Central memory CD4-positive, alpha-beta T cell (primary cell): ENCODE results near the gene PIAS1.
A peak's percentile ranks its signal among the peaks of the same experiment; 100 is the strongest.
"Not testable (repeated sequence)": the region's sequence is repeated elsewhere in the genome, so short reads cannot be mapped to it uniquely, and the experiment has no call there.

ENCODE experiments used
- DNase-seq: peaks from one replicate; pipeline ENCODE4 v3.0.0; 2022

PIAS1 gene

DNA sequence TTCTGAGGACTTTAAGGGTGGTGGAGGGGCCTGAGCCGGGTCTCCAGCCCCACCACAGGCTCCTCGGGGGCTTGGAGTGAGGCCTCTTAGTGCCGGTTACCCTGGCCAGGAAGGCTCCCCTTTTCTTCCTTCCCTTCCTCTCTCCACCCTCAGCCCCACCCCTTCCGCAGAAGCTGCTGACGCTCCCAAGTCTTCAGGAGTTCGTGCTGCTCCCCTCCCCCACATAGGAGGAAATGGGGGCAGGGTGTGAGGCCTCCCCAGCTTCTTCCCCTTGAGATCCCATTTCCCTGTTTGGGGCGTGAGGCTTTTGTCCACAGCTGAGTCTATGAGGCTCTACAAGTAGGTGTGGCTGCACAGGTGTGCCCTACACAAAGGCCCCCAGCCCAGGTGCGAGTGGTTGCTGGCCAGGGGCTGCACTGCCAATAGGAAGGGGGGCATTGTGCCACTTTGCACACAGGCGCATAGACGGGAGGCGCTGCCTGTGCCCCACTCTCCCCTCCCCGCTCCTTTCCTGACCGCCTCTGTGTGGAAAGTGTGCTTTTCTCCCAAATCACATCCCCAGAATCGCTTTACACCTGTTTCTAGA lies 151.9 kb downstream of the PIAS1 start:
- no peak for DNase-seq

DNA sequence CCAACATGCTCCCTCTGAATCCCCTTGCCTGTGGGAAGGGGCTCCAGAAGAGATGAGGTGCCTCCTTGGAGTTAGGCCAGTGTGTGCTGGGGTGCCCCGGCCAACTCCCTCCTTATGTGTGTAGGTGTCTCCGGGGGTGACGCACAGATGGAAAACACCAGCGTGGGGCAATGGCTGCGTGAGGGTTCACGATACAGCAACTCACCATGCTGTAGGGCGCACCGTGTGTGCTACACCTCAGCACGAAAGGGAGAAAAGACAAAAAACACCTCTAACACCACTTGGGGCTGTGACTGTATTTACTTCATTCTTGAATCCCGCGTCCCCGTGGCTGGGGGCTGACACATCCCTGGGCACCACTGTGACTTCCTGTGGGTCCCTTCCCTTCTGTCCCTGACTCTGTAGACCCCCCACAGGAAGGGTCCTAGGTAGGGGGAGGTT lies 152.6 kb downstream of the PIAS1 start:
- no peak for DNase-seq

DNA sequence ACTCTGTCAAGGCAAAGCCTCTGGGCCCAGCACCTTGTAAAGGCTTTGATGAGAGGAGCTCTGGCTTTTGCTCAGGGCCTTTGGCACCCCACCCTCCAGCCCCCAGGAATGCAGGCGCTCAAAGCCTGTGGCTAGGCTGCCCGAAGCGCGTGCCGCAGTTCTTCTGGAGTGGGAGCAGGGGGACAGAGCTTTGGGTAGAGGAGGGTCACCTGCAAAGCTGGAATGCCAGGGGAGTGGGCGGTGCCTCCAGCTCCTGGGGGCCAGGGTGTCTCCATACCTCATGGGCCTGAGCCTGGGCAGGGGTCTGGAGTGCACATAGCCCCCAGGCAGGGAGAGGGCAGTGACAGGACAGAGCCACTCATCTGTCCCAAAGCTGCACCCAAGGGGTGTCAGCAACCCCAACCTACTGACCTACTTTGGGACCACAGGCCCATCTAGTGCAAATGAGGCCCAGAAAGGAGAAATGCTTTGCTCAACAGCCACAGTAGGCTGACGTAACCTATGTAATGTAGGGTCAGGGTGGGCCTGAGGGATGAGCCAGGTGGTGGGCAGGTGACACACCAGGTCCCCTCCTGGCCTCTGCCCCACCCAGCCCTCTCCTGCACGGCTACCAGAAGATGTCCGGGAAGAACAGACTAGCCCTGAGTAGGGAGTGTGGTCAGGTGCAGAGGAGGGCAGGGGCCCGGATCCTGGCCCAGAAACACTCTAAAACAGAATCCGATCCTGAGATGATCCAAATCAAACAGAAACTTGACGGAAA lies 153.2 kb downstream of the PIAS1 start:
- DNase-seq: no peak

DNA sequence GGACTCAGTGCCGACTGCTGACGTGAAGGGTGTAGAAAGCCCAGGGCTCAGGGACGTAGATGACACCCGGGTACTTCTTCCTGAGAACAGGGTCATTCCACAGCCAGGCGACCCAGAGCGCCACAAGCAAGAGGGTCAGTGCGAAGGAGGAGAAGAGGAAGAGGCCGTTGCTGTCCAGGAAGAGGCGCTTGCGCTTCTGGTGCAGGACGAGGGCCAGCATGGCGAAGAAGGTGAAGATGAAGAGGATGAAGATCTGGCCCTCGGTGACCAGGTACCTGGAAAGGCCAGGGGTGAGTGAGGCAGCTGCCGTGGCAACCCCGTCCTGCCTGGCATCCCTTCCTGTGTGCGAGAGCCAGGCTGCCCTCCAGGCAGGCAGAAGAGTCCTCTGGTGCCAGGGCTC lies 154.0 kb downstream of the PIAS1 start:
- DNase-seq: no peak

DNA sequence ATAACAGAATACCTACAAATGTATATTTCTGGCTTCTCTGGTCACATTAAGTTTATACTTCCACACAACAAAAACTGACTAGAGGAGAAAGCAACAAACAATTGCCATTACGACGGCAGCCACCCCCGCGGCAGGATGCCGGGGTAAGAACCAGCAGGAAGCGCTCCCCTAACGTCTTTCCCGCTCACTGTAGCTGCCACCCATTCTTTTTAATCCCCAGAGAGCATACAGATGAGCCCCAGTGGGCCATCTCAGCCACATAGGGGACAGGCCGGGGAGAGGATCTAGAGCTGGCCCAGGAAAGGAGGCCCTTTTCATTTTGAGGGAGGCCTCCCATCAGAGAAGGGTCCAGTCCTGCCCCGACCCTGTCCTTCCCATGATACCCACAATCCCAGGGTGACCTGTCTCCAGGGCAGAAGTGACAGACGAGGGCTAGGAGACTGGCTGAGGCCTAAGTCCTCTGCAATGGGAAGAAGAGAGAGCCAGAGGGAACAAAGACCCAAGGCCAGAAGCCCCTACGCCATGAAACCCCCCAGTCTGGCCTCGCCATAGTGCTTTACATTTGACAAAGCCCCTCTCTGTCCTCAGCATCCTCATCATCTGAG lies 154.6 kb downstream of the PIAS1 start:
- DNase-seq: no peak

DNA sequence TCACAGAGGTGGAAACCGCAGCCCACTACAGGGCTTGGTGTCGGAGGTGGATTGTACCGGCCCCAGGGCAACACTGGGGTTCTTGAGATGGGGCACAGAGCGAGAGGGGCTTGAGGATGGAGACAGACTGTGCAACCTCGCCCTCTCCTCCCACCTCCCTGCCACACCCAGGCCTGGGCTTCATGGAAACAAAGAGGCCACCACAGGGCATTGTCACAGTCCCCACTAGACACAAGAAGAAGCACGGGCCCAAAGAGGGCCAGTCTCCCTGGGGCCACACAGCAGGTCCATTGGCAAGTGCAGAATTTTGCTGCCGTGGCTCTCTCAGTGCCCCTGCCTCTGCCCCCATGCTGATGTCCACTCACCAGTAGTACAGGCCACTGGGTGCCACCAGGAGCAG lies 155.2 kb downstream of the PIAS1 start:
- no peak for DNase-seq

DNA sequence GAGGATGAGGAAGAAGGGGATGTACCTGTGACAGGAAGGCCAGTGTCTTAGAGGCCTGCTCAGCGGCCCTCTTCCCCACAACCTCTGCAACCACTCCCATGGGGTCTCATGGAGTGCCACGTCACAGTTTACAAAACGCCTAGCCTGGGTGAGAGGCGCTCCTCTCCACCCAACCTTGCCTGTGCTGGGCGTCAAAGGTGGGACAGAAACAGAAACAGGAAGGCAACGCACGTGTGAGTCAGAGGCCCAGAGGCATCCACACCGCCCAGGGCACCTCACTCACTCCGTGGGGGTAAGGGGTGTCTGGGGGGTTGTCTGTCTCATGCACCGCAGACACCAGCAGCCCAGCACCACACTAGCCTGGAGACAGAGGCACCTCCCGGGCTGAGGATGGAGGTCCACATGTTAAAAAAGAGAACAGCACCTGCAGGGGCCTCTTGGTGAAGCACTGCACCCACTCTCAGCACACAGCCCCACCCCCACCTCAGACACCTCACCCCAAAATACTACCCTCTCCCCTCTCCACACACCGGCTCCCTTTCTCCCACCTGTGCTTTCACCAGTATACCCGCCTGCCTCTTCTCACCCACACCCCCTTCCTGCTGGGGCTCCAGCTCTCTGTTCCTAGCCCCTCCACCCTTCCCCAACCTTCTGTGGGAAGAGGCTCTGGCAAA lies 155.8 kb downstream of the PIAS1 start:
- no peak for DNase-seq

DNA sequence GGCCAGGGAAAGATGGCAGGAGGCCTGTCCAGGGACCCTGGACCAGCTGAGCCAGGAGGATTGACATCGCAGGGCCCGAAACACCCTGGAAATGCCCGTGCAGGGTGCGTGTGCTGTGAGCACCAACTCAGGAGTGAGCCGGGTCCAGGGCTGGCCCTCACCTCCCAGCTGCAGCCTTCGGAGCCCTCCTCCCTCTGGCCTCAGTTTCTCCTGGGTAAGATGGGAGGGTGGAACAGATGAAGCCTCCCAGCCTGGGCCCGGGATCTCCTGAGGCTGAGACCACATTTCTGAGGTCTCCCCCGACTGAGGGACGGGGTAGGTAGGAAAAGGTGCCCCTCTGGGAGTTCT lies 156.3 kb downstream of the PIAS1 start:
- no peak for DNase-seq

DNA sequence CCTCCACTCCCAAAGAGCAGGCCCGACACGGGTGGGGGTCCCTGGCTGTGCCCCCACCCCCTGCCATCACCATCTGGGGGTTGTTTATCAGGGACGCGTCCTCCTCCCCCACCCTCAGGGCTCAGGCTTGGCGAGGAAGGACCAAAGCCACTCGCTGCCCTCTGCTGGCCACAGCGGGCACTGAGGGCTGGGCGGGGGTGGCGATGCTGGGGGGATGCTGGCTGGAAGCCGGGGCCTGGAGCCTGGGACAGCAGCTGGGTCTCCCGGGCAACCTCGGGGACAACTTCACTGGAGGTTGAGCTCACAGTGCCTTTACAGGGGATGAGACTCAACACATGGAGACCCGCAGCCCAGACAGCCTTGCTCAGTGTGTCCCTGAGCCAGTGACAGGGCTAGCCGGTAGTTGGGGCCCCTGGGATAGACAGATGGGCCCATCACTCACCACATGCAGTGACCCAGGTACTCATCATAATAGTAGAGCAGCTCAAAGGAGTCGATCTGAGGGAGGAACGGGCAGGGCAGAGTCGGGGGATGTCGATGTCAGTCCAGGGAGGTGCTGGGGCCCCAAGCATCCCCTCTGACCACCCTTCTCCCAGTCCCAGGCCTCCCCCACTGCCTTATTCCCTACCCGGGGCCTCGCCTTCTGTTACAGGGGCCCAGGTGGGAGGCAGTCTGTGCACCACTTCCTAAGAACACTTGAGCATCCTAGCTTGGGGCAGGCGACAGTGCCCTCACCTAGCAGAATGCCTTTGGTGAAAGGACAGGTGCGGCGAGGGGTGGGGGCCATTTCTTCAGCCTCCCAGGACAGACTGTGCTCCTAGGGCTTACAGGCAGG lies 156.9 kb downstream of the PIAS1 start:
- DNase-seq: peak; percentile 12

DNA sequence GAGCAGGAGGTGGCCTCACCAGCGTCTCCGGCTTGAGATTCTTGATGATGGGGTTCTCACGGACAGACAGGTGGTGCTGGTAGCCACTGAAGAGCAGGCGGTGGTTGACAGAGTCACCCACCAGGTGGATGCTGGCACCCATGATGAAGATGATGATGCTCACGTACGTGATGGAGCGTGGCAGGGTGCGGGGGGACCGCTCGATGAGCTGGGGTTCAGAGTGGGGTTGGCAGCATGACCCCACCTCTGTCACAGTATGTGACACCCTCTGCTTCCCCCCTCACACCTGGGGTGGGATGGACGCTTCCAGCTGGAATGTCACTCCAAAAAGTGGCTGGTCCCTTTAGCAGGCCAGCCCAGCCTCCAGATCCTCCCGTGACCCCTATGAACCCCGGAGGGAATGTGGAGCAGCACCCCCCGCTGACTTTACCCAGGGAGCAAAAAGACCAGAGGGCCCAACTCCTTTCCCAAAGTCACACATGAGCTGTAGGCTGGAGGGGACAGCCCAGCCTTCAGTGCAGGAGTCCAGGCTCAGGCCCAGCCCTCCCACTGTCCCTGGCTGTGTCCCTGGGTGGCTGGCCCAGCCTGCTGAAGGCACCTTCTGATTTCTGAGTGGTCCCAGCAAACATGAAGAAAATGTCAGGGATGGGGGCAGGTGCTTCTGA lies 157.7 kb downstream of the PIAS1 start:
- no peak for DNase-seq

DNA sequence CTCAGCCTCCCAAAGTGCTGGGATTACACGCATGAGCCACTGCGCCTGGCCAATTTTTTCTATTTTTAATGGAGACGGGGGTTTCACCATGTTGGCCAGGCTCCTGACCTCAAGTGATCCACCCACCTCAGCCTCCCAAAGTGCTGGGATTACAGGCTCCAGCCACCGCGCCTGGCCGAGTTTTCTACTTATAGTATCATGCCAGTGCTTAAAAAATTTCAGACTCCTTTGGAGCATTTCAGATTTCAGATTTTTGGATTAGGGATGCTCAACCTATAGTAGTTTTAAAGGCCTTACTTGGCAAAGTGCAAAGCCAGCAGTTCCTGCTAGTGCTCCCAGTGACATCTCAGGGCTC lies 159.4 kb downstream of the PIAS1 start:
- not testable (repeated sequence) for DNase-seq

DNA sequence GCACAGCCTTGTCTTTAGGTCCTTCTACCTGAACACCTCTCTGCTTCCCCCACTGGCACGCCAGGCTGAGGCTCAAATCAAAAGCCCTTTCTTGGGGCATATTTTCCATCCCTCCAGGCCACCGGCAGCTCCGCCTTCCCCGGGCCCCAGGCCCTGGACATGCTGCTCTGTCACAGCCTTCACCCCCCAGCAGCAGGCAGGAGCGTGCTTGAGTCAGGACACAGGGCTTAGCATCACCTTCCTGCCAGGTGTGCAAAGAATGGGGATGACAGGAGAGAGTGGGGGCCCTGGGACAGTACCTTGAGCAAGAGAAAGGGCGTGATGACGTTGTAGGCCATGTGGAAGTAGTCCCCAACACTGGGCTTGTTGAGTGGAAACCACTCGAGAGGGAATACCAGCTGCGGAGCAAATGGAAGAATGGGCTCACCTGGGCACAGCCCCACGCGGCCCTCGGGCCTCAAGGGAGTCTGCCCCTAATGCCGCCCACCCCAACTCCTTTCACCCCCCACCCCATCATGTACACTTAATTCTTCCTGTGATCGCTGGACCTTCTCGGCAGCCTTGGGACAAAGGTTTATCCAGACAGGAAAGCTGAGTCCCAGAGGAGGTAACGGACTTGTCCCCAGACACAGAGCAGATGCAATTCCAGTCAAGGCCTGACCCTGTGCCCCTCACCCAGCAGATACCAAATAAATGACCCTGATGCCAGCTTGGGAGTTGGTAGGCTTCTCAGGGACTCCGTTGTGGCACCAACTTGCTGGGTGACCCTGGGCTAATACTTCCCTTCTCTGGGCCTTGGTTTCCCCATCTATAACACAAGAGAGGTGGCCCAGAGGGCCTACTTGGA lies 160.1 kb downstream of the PIAS1 start:
- DNase-seq: no peak

DNA sequence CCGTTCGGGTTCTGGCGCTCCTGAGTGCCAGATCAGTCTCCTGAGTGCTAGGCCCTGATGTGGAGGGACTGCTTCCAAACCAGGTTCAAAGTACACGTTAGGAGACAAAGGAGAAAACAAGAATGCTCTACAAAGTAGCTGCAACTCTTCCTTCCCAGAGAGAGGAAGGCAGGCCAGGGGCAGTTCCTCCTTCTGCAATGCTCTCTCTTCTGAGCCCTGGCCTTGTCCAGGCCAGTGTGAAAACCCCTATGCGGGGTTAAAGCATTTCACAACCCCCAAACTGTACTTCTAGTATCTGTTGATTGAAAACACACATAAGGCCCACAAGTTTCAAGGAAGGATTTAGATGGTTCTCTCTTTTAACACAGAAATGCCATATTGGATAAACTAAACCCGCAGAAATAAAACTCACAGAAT lies 160.7 kb downstream of the PIAS1 start:
- DNase-seq: no peak

DNA sequence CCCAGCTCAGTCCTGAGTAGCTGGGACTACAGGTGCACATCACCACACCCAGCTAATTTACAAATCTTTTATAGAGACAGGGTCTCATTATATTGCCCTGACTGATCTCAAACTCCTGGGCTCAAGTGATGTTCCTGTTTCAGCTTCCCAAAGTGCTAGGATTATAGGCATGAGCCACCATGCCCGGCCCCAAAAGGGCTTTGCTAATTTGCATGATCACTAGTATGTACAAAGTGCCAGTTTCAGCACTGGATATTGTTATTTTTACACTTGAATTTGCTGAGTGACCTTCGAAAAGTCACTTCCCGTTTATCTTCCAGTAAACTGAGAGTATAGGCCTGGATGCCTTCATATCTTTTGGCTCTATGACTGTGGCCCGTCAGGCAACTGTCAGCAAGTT lies 163.2 kb downstream of the PIAS1 start:
- DNase-seq: no peak

DNA sequence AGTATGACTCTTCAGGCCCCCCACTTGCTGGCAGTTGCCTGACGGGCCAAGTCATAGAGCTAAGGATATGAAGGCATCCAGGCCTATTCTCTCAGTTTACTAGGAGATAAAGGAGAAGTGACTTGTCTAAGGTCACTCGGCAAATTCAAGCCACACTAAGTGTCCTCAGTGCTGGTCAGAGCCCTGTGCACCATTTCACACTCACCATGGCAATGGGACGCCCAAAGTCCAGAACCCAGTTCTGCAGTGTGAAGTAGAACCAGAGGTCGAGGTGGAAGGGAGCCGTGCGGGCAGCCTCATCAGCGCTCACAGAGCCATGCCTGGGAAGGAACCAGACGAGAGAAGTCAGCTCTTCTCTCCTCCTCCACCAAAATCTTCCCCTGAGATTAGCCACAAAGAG lies 164.2 kb downstream of the PIAS1 start:
- no peak for DNase-seq

DNA sequence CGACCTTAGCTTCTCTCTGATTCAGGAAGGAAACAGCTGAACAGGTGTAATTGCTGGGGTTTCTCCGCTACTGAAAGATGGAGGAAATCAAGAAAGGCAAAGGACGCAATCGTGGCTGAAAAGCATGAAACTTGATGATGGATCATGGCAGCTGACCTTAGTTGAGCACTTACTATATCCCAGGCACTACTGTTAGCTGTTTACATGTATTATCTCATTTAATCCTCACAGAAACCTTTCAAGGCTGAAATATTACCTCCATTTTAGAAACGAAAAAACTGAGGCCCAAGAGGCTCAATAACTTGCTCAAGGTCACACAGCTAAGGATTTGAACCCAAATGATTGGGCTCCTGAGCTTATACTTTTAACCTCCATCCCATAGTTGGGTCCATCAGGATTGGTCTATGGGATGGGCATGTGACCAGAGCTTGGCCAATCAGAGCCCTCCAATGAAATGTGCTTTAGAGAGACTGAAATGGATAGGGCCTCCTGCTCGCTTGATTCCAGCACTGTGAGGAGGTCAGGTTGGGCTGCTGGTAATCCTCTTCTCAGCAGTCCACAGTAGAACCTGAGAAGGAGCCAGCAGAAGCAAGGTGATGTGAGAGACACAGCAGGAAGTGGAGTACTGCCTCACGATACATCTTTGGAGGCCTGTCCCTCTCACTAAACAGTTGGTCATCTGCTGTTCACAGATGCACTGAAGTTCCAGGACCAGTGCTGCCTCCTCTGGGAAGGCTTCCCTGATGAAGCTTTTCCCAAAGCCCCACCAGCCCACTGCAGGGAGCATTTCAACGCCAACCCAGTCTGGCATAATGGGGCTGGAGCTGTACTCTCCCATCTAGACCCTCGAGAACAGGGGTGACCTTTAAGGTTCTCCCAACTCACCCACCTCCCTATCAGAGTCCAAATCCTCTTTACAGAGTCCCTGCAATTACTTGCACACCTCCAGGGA lies 165.0 kb downstream of the PIAS1 start:
- no peak for DNase-seq

DNA sequence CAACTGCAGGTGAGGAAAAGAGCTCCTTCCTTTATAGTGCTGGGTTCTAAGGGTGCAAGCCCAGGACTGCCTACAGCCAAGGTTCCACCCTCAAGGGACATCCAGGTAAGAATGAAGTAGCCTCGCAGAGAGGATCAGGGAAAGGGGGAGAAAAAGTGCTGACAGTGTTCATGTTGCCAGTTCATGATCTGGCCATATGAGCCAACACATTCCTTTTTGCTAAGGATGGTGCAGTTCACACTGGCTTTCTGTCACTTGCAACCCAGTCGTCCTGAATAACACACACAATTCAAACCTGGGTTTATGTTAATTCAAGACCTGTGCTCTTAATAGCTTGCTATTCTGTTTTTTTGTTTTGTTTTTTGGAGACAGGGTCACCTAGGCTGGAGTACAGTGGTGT lies 166.4 kb downstream of the PIAS1 start:
- no peak for DNase-seq

DNA sequence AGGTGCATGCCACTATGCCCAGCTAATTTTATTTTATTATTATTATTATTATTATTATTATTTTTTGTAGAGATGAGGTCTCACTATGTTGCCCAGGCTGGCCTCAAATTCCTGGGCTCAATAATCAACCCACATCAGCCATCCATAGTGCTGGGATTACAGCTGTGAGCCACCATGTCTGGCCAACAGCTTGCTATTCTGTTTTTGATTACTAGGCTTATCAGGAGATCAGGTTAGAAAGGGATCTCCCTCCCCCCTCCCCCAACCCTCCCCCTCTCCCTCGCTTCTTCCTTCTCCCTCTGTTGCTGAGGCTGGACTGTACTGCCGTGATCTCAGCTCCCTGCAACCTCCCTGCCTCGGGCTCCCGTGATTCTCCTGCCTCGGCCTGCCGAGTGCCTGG lies 166.9 kb downstream of the PIAS1 start:
- no peak for DNase-seq

DNA sequence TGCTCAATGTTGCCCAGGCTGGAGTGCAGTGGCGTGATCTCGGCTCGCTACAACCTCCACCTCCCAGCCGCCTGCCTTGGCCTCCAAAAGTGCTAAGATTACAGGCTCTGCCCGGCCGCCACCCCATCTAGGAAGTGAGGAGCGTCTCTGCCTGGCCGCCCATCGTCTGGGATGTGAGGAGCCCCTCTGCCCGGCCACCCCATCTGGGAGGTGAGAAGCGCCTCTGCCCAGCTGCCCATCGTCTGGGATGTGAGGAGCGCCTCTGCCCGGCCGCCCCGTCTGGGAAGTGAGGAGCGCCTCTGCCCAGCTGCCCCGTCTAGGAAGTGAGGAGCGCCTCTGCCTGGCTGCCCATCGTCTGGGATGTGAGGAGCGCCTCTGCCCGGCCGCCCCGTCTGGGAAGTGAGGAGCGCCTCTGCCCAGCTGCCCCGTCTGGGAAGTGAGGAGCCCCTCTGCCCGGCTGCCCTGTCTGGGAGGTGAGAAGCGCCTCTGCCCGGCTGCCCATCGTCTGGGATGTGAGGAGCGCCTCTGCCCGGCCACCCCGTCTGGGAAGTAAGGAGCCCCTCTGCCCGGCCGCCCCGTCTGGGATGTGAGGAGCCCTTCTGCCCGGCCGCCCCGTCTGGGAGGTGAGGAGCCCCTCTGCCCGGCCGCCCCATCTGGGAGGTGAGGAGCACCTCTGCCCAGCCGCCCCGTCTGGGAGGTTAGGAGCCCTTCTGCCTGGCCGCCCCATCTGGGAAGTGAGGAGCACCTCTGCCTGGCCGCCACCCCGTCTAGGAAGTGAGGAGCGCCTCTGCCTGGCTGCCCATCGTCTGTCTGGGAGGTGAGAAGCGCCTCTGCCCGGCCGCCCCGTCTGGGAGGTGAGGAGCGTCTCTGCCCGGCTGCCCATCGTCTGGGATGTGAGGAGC lies 167.7 kb downstream of the PIAS1 start:
- DNase-seq: not testable (repeated sequence)
